B cell (primary cell): Measurements from ENCODE around the gene RARA. TPM values are rescaled to one million over a fixed set of nuclear protein-coding genes. Genes with fewer than 3 reads are reported as not detected.
A peak's percentile ranks its signal among the peaks of the same experiment; 100 is the strongest.

Experiments
- ATAC-seq: fragments of 200-7000 bp; cut with Tn5 transposase; one replicate; pipeline ENCODE4 v1.10.0; 2021; ENCODE audit warnings: low read depth, mild to moderate bottlenecking, moderate number of reproducible peaks, moderate library complexity
- CTCF ChIA-PET: fragments of 350-600 bp; sonication (Branson Sonifier 250); formaldehyde crosslinking; loops from one replicate; lab custom pipeline; 2021; ENCODE audit warnings: antibody characterized with exemption, inconsistent platforms; lab: Charles Lee
- POLR2A ChIA-PET: fragments of 350-600 bp; sonication (Branson Sonifier 250); formaldehyde crosslinking; loops from one replicate; lab custom pipeline; 2021; ENCODE audit warnings: antibody characterized with exemption; lab: Charles Lee
- DNase-seq: peaks from one replicate; pipeline ENCODE4 v3.0.0; 2013
- H2AFZ ChIP-seq: 2 replicates; pipeline ENCODE4 v1.6.1; 2012; ENCODE audit warnings: mild to moderate bottlenecking, low read depth, low read length; ENCODE audit not compliant: insufficient read depth, poor library complexity, severe bottlenecking
- H3K27ac ChIP-seq, 2 donors: 1 replicate in 1 of 2; 2 replicates in 1 of 2; pipeline ENCODE4 v1.5.1; 2012 to 2013; ENCODE audit warnings: low read length in 2 of 2, mild to moderate bottlenecking in 2 of 2, moderate library complexity in 1 of 2
- H3K27me3 ChIP-seq, 4 experiments: fragments of 200-600 bp in 1 of 4; sonication (generic) in 1 of 4; replicated peaks in 1 of 4; 1 replicate in 2 of 4; 2 replicates in 2 of 4; pipeline versions ENCODE4 v1.6.1 to v1.7.0; 2013 to 2016; ENCODE audit warnings: low read length in 3 of 4, mild to moderate bottlenecking in 2 of 4, mixed read lengths in 1 of 4, moderate library complexity in 1 of 4; ENCODE audit not compliant: insufficient read depth in 4 of 4, control insufficient read depth in 3 of 4; ENCODE audit errors: control extremely low read depth in 1 of 4
- H3K36me3 ChIP-seq, 2 experiments: replicated peaks in 1 of 2; 1 replicate in 1 of 2; 2 replicates in 1 of 2; pipeline versions ENCODE4 v1.6.1 to v1.7.1; 2013; ENCODE audit warnings: low read length in 1 of 2; ENCODE audit not compliant: insufficient read depth in 2 of 2, control insufficient read depth in 1 of 2; ENCODE audit errors: control extremely low read depth in 1 of 2, extremely low read depth in 1 of 2
- H3K4me1 ChIP-seq, 2 donors: fragments of 200-600 bp in 1 of 2; sonication (generic) in 1 of 2; 1 replicate in 1 of 2; 2 replicates in 1 of 2; pipeline versions ENCODE4 v1.5.1 to v1.6.1; 2013 to 2017; ENCODE audit warnings: low read length in 2 of 2; ENCODE audit not compliant: control insufficient read depth in 2 of 2, insufficient read depth in 2 of 2
- H3K4me2 ChIP-seq: replicated peaks from 2 replicates; pipeline ENCODE3; 2012; ENCODE audit warnings: mild to moderate bottlenecking, low read depth, low read length; ENCODE audit not compliant: poor library complexity, severe bottlenecking
- H3K4me3 ChIP-seq, 5 experiments: fragments of 200-600 bp in 1 of 5; sonication (generic) in 1 of 5; 1 replicate in 3 of 5; 2 replicates in 2 of 5; pipeline versions ENCODE4 v1.5.1 to v1.7.0; 2011 to 2016; ENCODE audit warnings: low read length in 4 of 5, mild to moderate bottlenecking in 4 of 5, low read depth in 2 of 5, control low read depth in 1 of 5, moderate library complexity in 1 of 5; ENCODE audit not compliant: insufficient read depth in 1 of 5; ENCODE audit errors: control extremely low read depth in 1 of 5, extremely low read depth in 1 of 5
- H3K79me2 ChIP-seq: fragments of 200-600 bp; sonication (generic); one replicate; pipeline ENCODE4 v1.6.0; 2016; ENCODE audit warnings: low read length; ENCODE audit not compliant: control insufficient read depth, insufficient read depth
- H3K9ac ChIP-seq: fragments of 200-600 bp; sonication (generic); 2 replicates; pipeline ENCODE4 v1.6.1; 2017; ENCODE audit warnings: mild to moderate bottlenecking, low read length, moderate library complexity
- H3K9me3 ChIP-seq, 3 donors: one replicate each; pipeline versions ENCODE4 v1.6.1 to v1.7.1; 2013; ENCODE audit warnings: low read length in 2 of 3; ENCODE audit not compliant: control insufficient read depth in 2 of 3, insufficient read depth in 1 of 3; ENCODE audit errors: control extremely low read depth in 1 of 3
- H4K20me1 ChIP-seq: 2 replicates; pipeline ENCODE4 v1.6.0; 2012; ENCODE audit warnings: mild to moderate bottlenecking, low read length; ENCODE audit not compliant: insufficient read depth, control insufficient read depth, poor library complexity, severe bottlenecking
- H3K27ac Mint-ChIP-seq: one replicate; pipeline ENCODE4 v1.8.0; 2021; ENCODE audit warnings: mixed read lengths
- H3K27me3 Mint-ChIP-seq: one replicate; pipeline ENCODE4 v1.8.0; 2021; ENCODE audit warnings: mixed read lengths
- H3K4me1 Mint-ChIP-seq: one replicate; pipeline ENCODE4 v1.8.0; 2021; ENCODE audit warnings: mixed read lengths
- H3K4me3 Mint-ChIP-seq: one replicate; pipeline ENCODE4 v1.8.0; 2021; ENCODE audit warnings: mixed read lengths
- H3K9me3 Mint-ChIP-seq: one replicate; pipeline ENCODE4 v1.8.0; 2022; ENCODE audit warnings: mixed read lengths; ENCODE audit not compliant: insufficient read depth
- CTCF ChIP-seq: fragments of 200-600 bp; IDR thresholded peaks from one replicate; pipeline ENCODE4 v1.8.0; 2022; ENCODE audit warnings: antibody characterized with exemption, mild to moderate bottlenecking
- EZH2 ChIP-seq: IDR thresholded peaks from 2 replicates; pipeline ENCODE4 v1.6.1; 2012; ENCODE audit warnings: borderline replicate concordance, low read depth, mild to moderate bottlenecking, moderate library complexity, low read length; ENCODE audit not compliant: insufficient read depth, poor library complexity, severe bottlenecking
- WGBS: methylation state at CpG from one replicate; pipeline ENCODE4 v1.1.5; 2013; ENCODE audit warnings: missing lambda C conversion rate; ENCODE audit not compliant: insufficient coverage; 5-methylcytosine and 5-hydroxymethylcytosine counted together
- intact Hi-C: fragments of 100-400 bp; cut with micrococcal nuclease; formaldehyde crosslinking; loops from one replicate; pipeline ENCODE4 v1.10.0; 2022
- polyA plus RNA-seq: library from polyadenylated mRNA; depleted of rRNA; stranded (reverse); fragments of >200 nt; gene quantifications from 2 replicates; pipeline ENCODE4 v1.2.3, GENCODE V29; 2012
- total RNA-seq, 2 donors: library from RNA; stranded (reverse); fragments of 120-200 nt in 1 of 2; gene quantifications; 1 replicate in 1 of 2; 2 replicates in 1 of 2; pipeline versions ENCODE4 v1.2.3 to v1.2.4, GENCODE V29; 2013 to 2022

RARA gene
- total and polyA plus RNA-seq, 2 donors (not counting 1 experiment from before 2014, with no cell fraction given) = 20.7 to 86.2 TPM

DNA sequence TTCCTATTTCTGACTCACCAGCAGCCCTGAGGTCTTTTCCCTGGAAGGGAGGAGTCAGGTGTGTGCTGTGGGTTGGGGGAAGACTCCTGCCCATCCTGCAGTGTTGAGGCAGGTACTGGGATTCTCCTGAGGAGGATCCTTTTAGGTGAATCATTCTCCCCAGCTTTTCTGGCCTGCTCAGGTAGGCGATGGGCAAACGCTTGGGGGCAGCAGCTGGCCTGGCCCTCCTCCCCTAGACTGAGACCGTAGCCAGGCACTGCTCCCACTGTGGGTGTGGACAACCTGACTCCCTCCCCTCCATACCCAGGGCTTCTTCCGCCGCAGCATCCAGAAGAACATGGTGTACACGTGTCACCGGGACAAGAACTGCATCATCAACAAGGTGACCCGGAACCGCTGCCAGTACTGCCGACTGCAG, 40.5 kb downstream of the RARA start:
- peaks cover 55 to 65% of the 10 kb centered on the region in 2 donors for H3K4me1 ChIP-seq
- Mint-ChIP-seq H3K27ac (peak overlapping the region; percentile 62), H3K9me3 (no peaks in the 10 kb centered on the region), H3K4me3 (no peak overlapping the region), H3K4me1 (peaks cover 76% of the 10 kb centered on the region), H3K27me3 (no peaks in the 10 kb centered on the region)
- H3K27ac ChIP-seq = no peak overlapping the region
- DNase-seq = peak; percentile 20
- H3K36me3 ChIP-seq = peaks cover 0 to 35% of the 10 kb centered on the region in 2 experiments
- CTCF ChIA-PET = interaction anchor here (1.1 to 3.3 kb wide), 4 partner anchors 8 to 51 kb away, joined by 3 to 15 read pairs (median 4); no protein-coding TSS in a partner anchor
- intact Hi-C loops = no loop called here
- H4K20me1 ChIP-seq = peaks cover 47% of the 10 kb centered on the region
- H3K79me2 ChIP-seq = peaks cover 24% of the 10 kb centered on the region
- WGBS = 98% methylated on average over 10 of the region's 10 CpGs
- H2AFZ ChIP-seq = no peak overlapping the region
- H3K9me3 ChIP-seq = no peaks in the 10 kb centered on the region
- no peaks in the 10 kb centered on the region for H3K27me3 ChIP-seq
- POLR2A ChIA-PET = interaction anchor here (1.3 kb wide), 1 partner anchor 45 kb away, joined by 3 read pairs; no protein-coding TSS in a partner anchor
- no peak for TF ChIP-seq CTCF
- no peak for TF ChIP-seq EZH2
- H3K9ac ChIP-seq = no peak overlapping the region
- H3K4me2 ChIP-seq = no peak overlapping the region
- ATAC-seq = no peak
- no peak overlapping the region for H3K4me3 ChIP-seq

GRCh38 chr17:40349895-40350688, 41.1 kb downstream of the RARA start:
- Histone ChIP-seq H2AFZ (no peak overlapping the region), H3K4me1 (peaks cover 49 to 65% of the 10 kb centered on the region in 2 donors), H3K79me2 (peaks cover 17% of the 10 kb centered on the region), H3K36me3 (peaks cover 0 to 36% of the 10 kb centered on the region in 2 experiments), H3K4me2 (no peak overlapping the region), H3K4me3 (no peak overlapping the region), H3K9me3 (no peaks in the 10 kb centered on the region), H3K27ac (no peak overlapping the region), H3K9ac (no peak overlapping the region), H3K27me3 (no peaks in the 10 kb centered on the region), H4K20me1 (peaks cover 42% of the 10 kb centered on the region)
- no peaks in the 10 kb centered on the region for H3K9me3 Mint-ChIP-seq
- no peak overlapping the region for H3K4me3 Mint-ChIP-seq
- peak overlapping the region; percentile 42 for H3K27ac Mint-ChIP-seq
- no peaks in the 10 kb centered on the region for H3K27me3 Mint-ChIP-seq
- POLR2A ChIA-PET = no interaction called here
- TF ChIP-seq CTCF (no peak), EZH2 (no peak)
- DNase-seq (peak; percentile 41), ATAC-seq (no peak)
- H3K4me1 Mint-ChIP-seq = peaks cover 75% of the 10 kb centered on the region
- intact Hi-C loops = no loop called here
- CTCF ChIA-PET = interaction anchor here (1.1 to 15.9 kb wide), 4 partner anchors 9 to 52 kb away, joined by 3 to 871 read pairs (median 9); partner anchors contain the start of genes CDC6 and RARA
- 92% methylated on average over 19 of the region's 19 CpGs for WGBS
